Hepatocyte (in vitro differentiated cells): ENCODE data around the gene ZNF775. TPM values are rescaled to one million over a fixed set of nuclear protein-coding genes. Genes with fewer than 3 reads are reported as not detected.

Experiments used
- DNase-seq: peaks from one replicate; pipeline ENCODE4 v3.0.0-alpha.2; 2016; ENCODE audit warnings: low spot score
- H2AFZ ChIP-seq: fragments of 200-600 bp; sonication (generic); 2 replicates; pipeline ENCODE4 v1.6.0; 2016; ENCODE audit warnings: antibody characterized with exemption, mild to moderate bottlenecking
- H3K27ac ChIP-seq: fragments of 200-600 bp; sonication (generic); 2 replicates; pipeline ENCODE4 v1.5.1; 2016; ENCODE audit warnings: mild to moderate bottlenecking
- H3K27me3 ChIP-seq: fragments of 200-600 bp; sonication (generic); 2 replicates; pipeline ENCODE4 v1.6.1; 2016
- H3K36me3 ChIP-seq: fragments of 200-600 bp; sonication (generic); replicated peaks from 2 replicates; pipeline ENCODE4 v1.5.1; 2016; ENCODE audit warnings: low read depth; ENCODE audit not compliant: insufficient read depth
- H3K4me1 ChIP-seq: fragments of 200-600 bp; sonication (generic); 2 replicates; pipeline ENCODE4 v1.5.1; 2016; ENCODE audit warnings: mild to moderate bottlenecking, moderate library complexity; ENCODE audit not compliant: insufficient read depth
- H3K4me2 ChIP-seq: fragments of 200-600 bp; sonication (generic); 2 replicates; pipeline ENCODE4 v1.6.0; 2016
- H3K4me3 ChIP-seq: fragments of 200-600 bp; sonication (generic); 2 replicates; pipeline ENCODE4 v1.5.1; 2016; ENCODE audit warnings: mild to moderate bottlenecking
- H3K79me2 ChIP-seq: fragments of 200-600 bp; sonication (generic); 2 replicates; pipeline ENCODE4 v1.6.0; 2017; ENCODE audit warnings: mild to moderate bottlenecking
- H3K9me2 ChIP-seq: fragments of 200-600 bp; sonication (generic); replicated peaks from 2 replicates; pipeline ENCODE4 v1.6.0; 2017; ENCODE audit warnings: mild to moderate bottlenecking; ENCODE audit not compliant: insufficient read depth
- H3K9me3 ChIP-seq: fragments of 200-600 bp; sonication (generic); 2 replicates; pipeline ENCODE4 v1.5.1; 2016; ENCODE audit warnings: low read depth, mild to moderate bottlenecking
- H4K20me1 ChIP-seq: fragments of 200-600 bp; sonication (generic); 2 replicates; pipeline ENCODE4 v1.6.0; 2016; ENCODE audit warnings: mild to moderate bottlenecking; ENCODE audit not compliant: insufficient read depth, poor library complexity, severe bottlenecking
- CTCF ChIP-seq: fragments of 200-600 bp; sonication (generic); IDR thresholded peaks from 2 replicates; pipeline ENCODE4 v1.5.1; 2016; ENCODE audit warnings: antibody characterized with exemption, mild to moderate bottlenecking; ENCODE audit not compliant: poor library complexity
- EZH2 ChIP-seq: fragments of 200-600 bp; sonication (generic); IDR thresholded peaks from 2 replicates; pipeline ENCODE4 v1.6.1; 2016; ENCODE audit warnings: antibody characterized with exemption, mild to moderate bottlenecking, borderline replicate concordance
- EZH2phosphoT487 ChIP-seq: fragments of 200-600 bp; sonication (generic); IDR thresholded peaks from one replicate; pipeline ENCODE4 v1.6.1; 2018; ENCODE audit warnings: antibody characterized with exemption, mild to moderate bottlenecking, low read depth, moderate library complexity; ENCODE audit not compliant: unreplicated experiment, severe bottlenecking
- WGBS: methylation state at CpG from one replicate; pipeline ENCODE4 v1.1.6; 2016; ENCODE audit warnings: low lambda C conversion rate; ENCODE audit errors: missing lambda C conversion rate; 5-methylcytosine and 5-hydroxymethylcytosine counted together
- polyA plus RNA-seq: library from polyadenylated mRNA; unstranded; fragments of >200 nt; fragmentation: Nextera tagmentation; extraction: Ambion mirVana; gene quantifications from 2 replicates; pipeline ENCODE4 v1.2.1, GENCODE V29; 2016
- total RNA-seq: library from RNA; depleted of rRNA; stranded (reverse); fragments of >200 nt; gene quantifications from 2 replicates; pipeline ENCODE4 v1.2.3, GENCODE V29; 2014

Gene ZNF775
- total and polyA plus RNA-seq, 2 experiments from 2014 or later: 5.2 to 10.6 TPM

DNA sequence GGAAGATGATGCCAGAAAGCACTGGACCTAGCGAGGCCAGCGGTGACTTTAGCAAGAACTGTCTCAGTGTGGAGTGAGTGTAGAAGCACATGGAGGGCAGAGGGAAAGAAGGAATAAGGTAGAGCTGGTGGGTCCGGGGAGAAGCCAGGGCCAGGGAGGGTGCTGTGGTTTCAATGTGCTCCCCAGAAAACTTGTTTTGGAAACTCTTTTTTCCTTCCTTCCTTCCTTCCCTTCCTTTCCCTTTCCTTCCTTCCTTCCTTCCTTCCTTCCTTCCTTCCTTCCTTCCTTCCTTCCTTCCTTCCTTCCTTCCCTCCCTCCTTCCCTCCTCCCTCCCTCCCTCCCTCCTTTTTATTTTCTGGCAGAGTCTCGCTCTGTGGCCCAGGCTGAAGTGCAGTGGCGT lies 32.2 kb upstream of the ZNF775 start:
- no peak for DNase-seq
- Histone ChIP-seq H3K4me3 (no peak overlapping the region), H3K27ac (no peak overlapping the region), H3K4me2 (no peak overlapping the region), H3K9me2 (no peaks in the 10 kb centered on the region), H4K20me1 (no peaks in the 10 kb centered on the region), H3K9me3 (no peaks in the 10 kb centered on the region), H3K27me3 (peaks cover 12% of the 10 kb centered on the region), H2AFZ (no peak overlapping the region), H3K4me1 (no peaks in the 10 kb centered on the region), H3K79me2 (no peaks in the 10 kb centered on the region), H3K36me3 (no peaks in the 10 kb centered on the region)
- 82% methylated on average over 5 of the region's 5 CpGs for WGBS
- no peak for TF ChIP-seq CTCF
- no peak for TF ChIP-seq EZH2
- TF ChIP-seq EZH2phosphoT487: no peak

DNA sequence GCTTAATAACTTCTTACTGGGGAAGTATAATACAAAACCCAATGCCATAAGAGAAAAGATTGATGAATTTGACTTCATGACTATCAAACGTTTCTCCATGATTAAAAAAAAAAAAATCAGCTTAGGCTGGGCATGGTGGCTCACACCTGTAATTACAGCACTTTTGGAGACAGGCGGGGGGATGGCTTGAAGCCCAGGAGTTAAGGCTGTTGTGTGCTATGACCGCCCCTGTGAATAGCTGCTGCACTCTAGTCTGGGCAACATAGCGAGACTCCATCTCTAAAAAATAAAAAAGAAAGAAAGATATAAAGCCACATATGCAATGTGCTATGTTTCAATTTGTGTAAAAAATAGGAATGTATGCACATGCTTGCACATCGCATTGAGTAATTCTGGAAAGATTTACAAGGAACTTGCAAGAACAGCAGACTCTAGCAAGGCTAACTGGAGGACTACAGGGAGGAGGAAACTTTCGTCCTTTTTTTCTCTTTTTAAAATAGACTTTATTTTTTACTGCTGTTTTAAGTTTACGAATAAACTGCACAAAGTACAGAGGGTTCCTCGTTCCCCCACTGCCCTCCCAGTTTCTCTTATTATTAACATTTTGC lies 27.4 kb upstream of the ZNF775 start:
- Histone ChIP-seq H3K27me3 (no peaks in the 10 kb centered on the region), H3K36me3 (no peaks in the 10 kb centered on the region), H2AFZ (no peak overlapping the region), H3K4me2 (no peak overlapping the region), H3K9me2 (no peaks in the 10 kb centered on the region), H3K4me1 (no peaks in the 10 kb centered on the region), H3K79me2 (no peaks in the 10 kb centered on the region), H3K9me3 (no peaks in the 10 kb centered on the region), H3K4me3 (no peak overlapping the region), H4K20me1 (no peaks in the 10 kb centered on the region), H3K27ac (no peak overlapping the region)
- DNase-seq: no peak
- 75% methylated on average over 8 of the region's 8 CpGs for WGBS
- TF ChIP-seq EZH2phosphoT487 (no peak), CTCF (no peak), EZH2 (no peak)

DNA sequence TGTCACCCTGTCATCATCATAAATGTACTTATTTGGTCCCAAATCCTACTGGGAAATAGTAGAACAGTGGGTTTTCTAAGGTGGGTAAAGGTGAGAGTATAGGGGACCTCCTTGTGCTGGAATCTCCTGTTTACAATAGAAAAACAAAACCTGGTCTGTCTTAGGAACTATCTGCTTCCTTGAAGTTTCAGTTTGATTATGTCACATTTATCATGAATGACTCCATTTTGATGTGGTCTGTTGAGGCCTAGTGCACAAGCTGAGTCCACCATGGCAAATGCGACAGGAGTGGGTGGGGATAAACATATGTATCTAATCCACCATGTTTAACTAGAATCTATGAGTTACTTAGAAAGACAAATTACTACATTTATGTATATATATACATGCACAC lies 23.5 kb upstream of the ZNF775 start:
- Histone ChIP-seq H3K79me2 (no peaks in the 10 kb centered on the region), H3K4me3 (no peak overlapping the region), H2AFZ (no peak overlapping the region), H3K4me2 (no peak overlapping the region), H4K20me1 (no peaks in the 10 kb centered on the region), H3K9me3 (no peaks in the 10 kb centered on the region), H3K36me3 (no peaks in the 10 kb centered on the region), H3K9me2 (no peaks in the 10 kb centered on the region), H3K4me1 (no peaks in the 10 kb centered on the region), H3K27ac (no peak overlapping the region), H3K27me3 (no peaks in the 10 kb centered on the region)
- no peak for TF ChIP-seq CTCF
- no peak for TF ChIP-seq EZH2phosphoT487
- TF ChIP-seq EZH2: no peak
- WGBS: 90% methylated on average over 1 of the region's 1 CpG
- DNase-seq: no peak
